ENCODE data around the gene CEMIP. TPM values are rescaled to one million over a fixed set of nuclear protein-coding genes. Genes with fewer than 3 reads are reported as not detected.

The CEMIP gene
- total RNA-seq, 6 experiments from 2014 or later, result 0.64 to 0.74 TPM; not detected in 4

DNA sequence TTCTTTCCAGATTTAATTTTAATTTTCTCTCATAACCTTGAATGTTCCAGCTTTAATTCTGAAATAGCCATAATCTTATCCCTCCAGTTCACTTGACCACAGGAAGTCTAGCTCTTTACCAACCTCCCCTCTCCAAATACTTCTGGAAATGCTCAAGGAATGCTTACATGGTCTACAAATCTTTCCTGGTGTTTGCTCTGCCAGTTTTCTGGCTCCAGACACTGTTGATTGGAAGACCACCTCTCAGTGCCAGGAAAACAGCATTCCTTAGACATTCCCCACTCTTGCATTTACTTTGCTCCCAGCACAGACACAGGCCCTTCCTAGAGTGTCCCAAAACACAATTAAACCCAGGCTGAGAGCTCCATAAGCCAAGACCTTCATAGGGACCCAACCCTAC, 111.8 kb downstream of the CEMIP start:
- intact Hi-C loops (cut with DNase I), result no loop called here
- Histone ChIP-seq H3K4me3 (no peak overlapping the region), H3K27ac (no peak overlapping the region), H3K9me3 (no peaks in the 10 kb centered on the region), H3K4me1 (no peaks in the 10 kb centered on the region), H3K27me3 (no peaks in the 10 kb centered on the region), H3K36me3 (no peaks in the 10 kb centered on the region)
- TF ChIP-seq, protein P1, sequence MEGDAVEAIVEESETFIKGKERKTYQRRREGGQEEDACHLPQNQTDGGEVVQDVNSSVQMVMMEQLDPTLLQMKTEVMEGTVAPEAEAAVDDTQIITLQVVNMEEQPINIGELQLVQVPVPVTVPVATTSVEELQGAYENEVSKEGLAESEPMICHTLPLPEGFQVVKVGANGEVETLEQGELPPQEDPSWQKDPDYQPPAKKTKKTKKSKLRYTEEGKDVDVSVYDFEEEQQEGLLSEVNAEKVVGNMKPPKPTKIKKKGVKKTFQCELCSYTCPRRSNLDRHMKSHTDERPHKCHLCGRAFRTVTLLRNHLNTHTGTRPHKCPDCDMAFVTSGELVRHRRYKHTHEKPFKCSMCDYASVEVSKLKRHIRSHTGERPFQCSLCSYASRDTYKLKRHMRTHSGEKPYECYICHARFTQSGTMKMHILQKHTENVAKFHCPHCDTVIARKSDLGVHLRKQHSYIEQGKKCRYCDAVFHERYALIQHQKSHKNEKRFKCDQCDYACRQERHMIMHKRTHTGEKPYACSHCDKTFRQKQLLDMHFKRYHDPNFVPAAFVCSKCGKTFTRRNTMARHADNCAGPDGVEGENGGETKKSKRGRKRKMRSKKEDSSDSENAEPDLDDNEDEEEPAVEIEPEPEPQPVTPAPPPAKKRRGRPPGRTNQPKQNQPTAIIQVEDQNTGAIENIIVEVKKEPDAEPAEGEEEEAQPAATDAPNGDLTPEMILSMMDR (IDR thresholded peaks at IDR 0.05), result no peak
- no peak for TF ChIP-seq POLR2A (IDR thresholded peaks at IDR 0.05)
- DNase-seq (no peak), ATAC-seq (no peak)

- intact Hi-C loops (cut with DNase I), result no loop called here
- Histone ChIP-seq H3K27me3 (no peaks in the 10 kb centered on the region), H3K27ac (no peak overlapping the region), H3K4me1 (no peaks in the 10 kb centered on the region), H3K9me3 (no peaks in the 10 kb centered on the region), H3K36me3 (no peaks in the 10 kb centered on the region), H3K4me3 (no peak overlapping the region)
- no peak for TF ChIP-seq POLR2A (IDR thresholded peaks at IDR 0.05)
- TF ChIP-seq, protein P1 (IDR thresholded peaks at IDR 0.05), result no peak
- no peak for ATAC-seq
- 89% methylated on average over 3 of the region's 5 CpGs for WGBS (ENCODE audit: insufficient coverage, low coverage, low lambda C conversion rate, missing lambda C conversion rate)
- no peak for DNase-seq
These were observed 113.2 kb downstream of the CEMIP start for GRCh38 chr15:80892414-80892813.

DNA sequence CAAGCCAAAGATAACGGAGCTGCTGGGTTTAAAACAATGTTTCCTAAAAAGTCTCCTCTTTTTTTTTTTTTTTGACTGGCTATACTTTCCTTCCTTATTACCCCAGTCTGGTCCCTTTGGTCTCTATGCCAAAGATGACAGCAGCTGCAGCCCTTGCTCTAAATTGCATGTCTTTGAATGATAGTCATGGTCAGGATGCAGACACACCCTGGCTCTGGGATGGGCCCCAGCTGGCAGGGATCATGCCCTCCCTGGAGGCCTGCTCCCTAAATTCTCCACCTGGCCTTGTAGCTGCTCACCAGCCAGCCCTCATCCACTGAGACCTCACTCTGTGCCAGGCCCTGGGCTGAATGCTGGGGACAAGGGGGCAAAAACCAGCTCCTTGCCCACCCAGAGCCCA, 114.6 kb downstream of the CEMIP start:
- H3K27ac ChIP-seq, result no peak overlapping the region
- H3K4me3 ChIP-seq, result no peak overlapping the region
- H3K4me1 ChIP-seq, result no peaks in the 10 kb centered on the region
- 67% methylated on average over 1 of the region's 1 CpG for WGBS (ENCODE audit: insufficient coverage, low coverage, low lambda C conversion rate, missing lambda C conversion rate)
- ATAC-seq (no peak), DNase-seq (no peak)
- TF ChIP-seq, protein P1 (IDR thresholded peaks at IDR 0.05), result no peak
- TF ChIP-seq POLR2A (IDR thresholded peaks at IDR 0.05), result no peak
- H3K36me3 ChIP-seq, result no peaks in the 10 kb centered on the region
- intact Hi-C loops (cut with DNase I), result no loop called here
- no peaks in the 10 kb centered on the region for H3K27me3 ChIP-seq
- no peaks in the 10 kb centered on the region for H3K9me3 ChIP-seq

DNA sequence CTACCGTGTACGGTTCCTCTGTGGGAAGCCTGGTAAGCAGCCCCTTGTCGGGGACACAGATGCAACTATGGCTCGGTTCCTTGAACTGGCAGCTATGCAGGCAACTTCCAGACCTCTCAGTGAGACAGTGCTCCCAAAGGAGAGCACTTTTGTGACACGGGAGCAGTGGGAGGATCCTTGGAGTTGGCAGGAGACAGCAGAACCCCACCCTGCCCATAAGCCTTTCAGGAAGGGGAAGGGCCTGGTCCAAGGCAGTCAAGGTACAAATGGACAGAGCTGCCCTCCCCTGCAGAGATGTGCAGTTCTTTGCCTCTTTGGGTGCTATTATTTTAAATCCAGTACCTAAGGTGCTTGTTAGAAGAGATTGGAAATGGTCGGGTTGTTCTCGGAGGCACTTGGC, 115.9 kb downstream of the CEMIP start:
- intact Hi-C loops (cut with DNase I), result no loop called here
- ATAC-seq, result no peak
- TF ChIP-seq, protein P1 (IDR thresholded peaks at IDR 0.05), result no peak
- no peak for TF ChIP-seq POLR2A (IDR thresholded peaks at IDR 0.05)
- Histone ChIP-seq H3K4me3 (no peak overlapping the region), H3K27me3 (no peaks in the 10 kb centered on the region), H3K36me3 (no peaks in the 10 kb centered on the region), H3K4me1 (no peaks in the 10 kb centered on the region), H3K27ac (no peak overlapping the region), H3K9me3 (no peaks in the 10 kb centered on the region)
- 96% methylated on average over 7 of the region's 7 CpGs for WGBS (ENCODE audit: insufficient coverage, low coverage, low lambda C conversion rate, missing lambda C conversion rate)
- no peak for DNase-seq

GRCh38 chr15:80895965-80896364, 116.8 kb downstream of the CEMIP start:
- Histone ChIP-seq H3K36me3 (no peaks in the 10 kb centered on the region), H3K27ac (no peak overlapping the region), H3K4me3 (no peak overlapping the region), H3K4me1 (no peaks in the 10 kb centered on the region), H3K9me3 (no peaks in the 10 kb centered on the region), H3K27me3 (no peaks in the 10 kb centered on the region)
- 86% methylated on average over 2 of the region's 2 CpGs for WGBS (ENCODE audit: insufficient coverage, low coverage, low lambda C conversion rate, missing lambda C conversion rate)
- no peak for DNase-seq
- TF ChIP-seq, protein P1 (IDR thresholded peaks at IDR 0.05), result no peak
- TF ChIP-seq POLR2A (IDR thresholded peaks at IDR 0.05), result no peak
- ATAC-seq, result no peak
- intact Hi-C loops (cut with DNase I), result no loop called here
